ENCODE results near the gene ATOX1.
"Not testable (repeated sequence)": the region's sequence is repeated elsewhere in the genome, so short reads cannot be mapped to it uniquely, and the experiment has no call there.

The ATOX1 gene

GRCh38 chr5:151758430-151759241 is at the start of gene ATOX1:
TSS of gene ATOX1 (minus strand) at chr5:151758631. CDS start at chr5:151758551, 80 bp downstream.
- peak; percentile 78 for DNase-seq (ENCODE audit: low read depth)

GRCh38 chr5:151805414-151806223 is 47.2 kb upstream of the ATOX1 start:
- no peak for DNase-seq (ENCODE audit: low read depth)

- DNase-seq (ENCODE audit: low read depth) = no peak
Measured at GRCh38 chr5:151800532-151800931, 42.1 kb upstream of the ATOX1 start.

GRCh38 chr5:151799407-151799806 is 41.0 kb upstream of the ATOX1 start:
- DNase-seq (ENCODE audit: low read depth) = no peak

- DNase-seq (ENCODE audit: low read depth) = no peak
Measured at GRCh38 chr5:151798674-151799073, 40.2 kb upstream of the ATOX1 start.

GRCh38 chr5:151795426-151795825 is 37.0 kb upstream of the ATOX1 start:
- DNase-seq (ENCODE audit: low read depth) = no peak

- no peak for DNase-seq (ENCODE audit: low read depth)
Measured at GRCh38 chr5:151793358-151793757, 34.9 kb upstream of the ATOX1 start.

- DNase-seq (ENCODE audit: low read depth) = no peak
Measured at GRCh38 chr5:151787817-151788216, 29.4 kb upstream of the ATOX1 start.

- DNase-seq (ENCODE audit: low read depth) = no peak
Measured at GRCh38 chr5:151786468-151786867, 28.0 kb upstream of the ATOX1 start.

GRCh38 chr5:151784141-151784540 is 25.7 kb upstream of the ATOX1 start:
- no peak for DNase-seq (ENCODE audit: low read depth)

GRCh38 chr5:151783664-151784063 is 25.2 kb upstream of the ATOX1 start:
- not testable (repeated sequence) for DNase-seq (ENCODE audit: low read depth)

- no peak for DNase-seq (ENCODE audit: low read depth)
Measured at GRCh38 chr5:151781201-151781600, 22.8 kb upstream of the ATOX1 start.

- DNase-seq (ENCODE audit: low read depth) = no peak
Measured at GRCh38 chr5:151780348-151780747, 21.9 kb upstream of the ATOX1 start.

GRCh38 chr5:151779531-151780125 is 21.2 kb upstream of the ATOX1 start:
- no peak for DNase-seq (ENCODE audit: low read depth)

- no peak for DNase-seq (ENCODE audit: low read depth)
Measured at GRCh38 chr5:151775025-151775606, 16.7 kb upstream of the ATOX1 start.

- no peak for DNase-seq (ENCODE audit: low read depth)
Measured at GRCh38 chr5:151773951-151774350, 15.5 kb upstream of the ATOX1 start.

- DNase-seq (ENCODE audit: low read depth) = no peak
Measured at GRCh38 chr5:151772846-151773561, 14.6 kb upstream of the ATOX1 start.

- DNase-seq (ENCODE audit: low read depth) = peak; percentile 14
Measured at GRCh38 chr5:151772029-151772845, 13.8 kb upstream of the ATOX1 start.

- DNase-seq (ENCODE audit: low read depth) = peak; percentile 82
Measured at GRCh38 chr5:151771259-151772028, 13.0 kb upstream of the ATOX1 start, which contains the start of gene G3BP1. TSS of gene G3BP1 (plus strand) at chr5:151771954. CDS start at chr5:151786621, 14,667 bp downstream.
